Neuronal stem cell (in vitro differentiated cells): ENCODE results near the gene C10orf95.
A peak's percentile ranks its signal among the peaks of the same experiment; 100 is the strongest.

Experiments used
- DNase-seq: peaks from one replicate; pipeline ENCODE4 v3.0.0-alpha.2; 2013; ENCODE audit warnings: low spot score
- H2AFZ ChIP-seq: one replicate; pipeline ENCODE4 v1.6.1; 2013; ENCODE audit warnings: mild to moderate bottlenecking, low read length, inconsistent platforms
- H2AK5ac ChIP-seq: 2 replicates; pipeline ENCODE4 v1.6.1; 2013; ENCODE audit warnings: low read depth, mild to moderate bottlenecking, inconsistent platforms, low read length, moderate library complexity, mixed read lengths
- H2BK120ac ChIP-seq: 2 replicates; pipeline ENCODE4 v1.6.1; 2013; ENCODE audit warnings: low read depth, mild to moderate bottlenecking, inconsistent platforms, low read length, moderate library complexity, mixed read lengths
- H2BK12ac ChIP-seq: one replicate; pipeline ENCODE4 v1.6.1; 2013; ENCODE audit warnings: low read length, inconsistent platforms
- H2BK15ac ChIP-seq: 2 replicates; pipeline ENCODE4 v1.6.1; 2013; ENCODE audit warnings: mild to moderate bottlenecking, low read length, inconsistent platforms, mixed read lengths
- H2BK5ac ChIP-seq: one replicate; pipeline ENCODE4 v1.6.1; 2013; ENCODE audit warnings: inconsistent platforms, mild to moderate bottlenecking, low read length, moderate library complexity
- H3K14ac ChIP-seq: one replicate; pipeline ENCODE4 v1.6.1; 2013; ENCODE audit warnings: low read length, inconsistent platforms
- H3K18ac ChIP-seq: 2 replicates; pipeline ENCODE4 v1.6.1; 2013; ENCODE audit warnings: low read length, inconsistent platforms
- H3K23ac ChIP-seq: 2 replicates; pipeline ENCODE4 v1.6.1; 2013; ENCODE audit warnings: low read depth, mild to moderate bottlenecking, mixed read lengths, low read length, inconsistent platforms; ENCODE audit not compliant: poor library complexity
- H3K27ac ChIP-seq: replicated peaks from 3 replicates; pipeline ENCODE4 v1.5.1; 2013; ENCODE audit warnings: low read length, inconsistent platforms
- H3K27me3 ChIP-seq, 3 experiments: 2 replicates each; pipeline ENCODE4 v1.6.1; 2013; ENCODE audit warnings: low read length in 3 of 3, mild to moderate bottlenecking in 2 of 3, inconsistent platforms in 1 of 3, low read depth in 1 of 3, mixed read lengths in 1 of 3, moderate library complexity in 1 of 3; ENCODE audit not compliant: control insufficient read depth in 3 of 3, insufficient read depth in 3 of 3
- H3K36me3 ChIP-seq, 2 donors: replicated peaks in 1 of 2; 2 replicates each; pipeline ENCODE4 v1.6.1; 2013; ENCODE audit warnings: low read length in 2 of 2; ENCODE audit not compliant: control insufficient read depth in 2 of 2, insufficient read depth in 2 of 2
- H3K4ac ChIP-seq: 2 replicates; pipeline ENCODE4 v1.6.1; 2013; ENCODE audit warnings: inconsistent platforms, mild to moderate bottlenecking, low read length, moderate library complexity
- H3K4me1 ChIP-seq, 2 donors: 1 replicate in 1 of 2; 2 replicates in 1 of 2; pipeline ENCODE4 v1.6.1; 2013; ENCODE audit warnings: low read length in 2 of 2, low read depth in 1 of 2; ENCODE audit not compliant: control insufficient read depth in 2 of 2, insufficient read depth in 1 of 2
- H3K4me2 ChIP-seq: one replicate; pipeline ENCODE4 v1.6.1; 2013; ENCODE audit warnings: mild to moderate bottlenecking, low read length, inconsistent platforms; ENCODE audit not compliant: insufficient read depth, poor library complexity, severe bottlenecking
- H3K4me3 ChIP-seq, 2 donors: 2 replicates each; pipeline ENCODE4 v1.5.1; 2013; ENCODE audit warnings: low read length in 2 of 2, mild to moderate bottlenecking in 2 of 2, inconsistent platforms in 1 of 2, moderate library complexity in 1 of 2
- H3K79me1 ChIP-seq: one replicate; pipeline ENCODE4 v1.6.1; 2013; ENCODE audit warnings: low read depth, mild to moderate bottlenecking, inconsistent platforms, low read length, moderate library complexity
- H3K9ac ChIP-seq: one replicate; pipeline ENCODE4 v1.6.1; 2013; ENCODE audit warnings: mild to moderate bottlenecking, low read depth, low read length, inconsistent platforms; ENCODE audit not compliant: poor library complexity
- H3K9me3 ChIP-seq, 2 donors: replicated peaks in 1 of 2; 2 replicates each; pipeline versions ENCODE3 to v1.6.1; 2013; ENCODE audit warnings: low read length in 2 of 2, mild to moderate bottlenecking in 2 of 2, inconsistent platforms in 1 of 2, low read depth in 1 of 2, mixed read lengths in 1 of 2, moderate library complexity in 1 of 2; ENCODE audit not compliant: control insufficient read depth in 2 of 2, insufficient read depth in 1 of 2
- H4K8ac ChIP-seq: one replicate; pipeline ENCODE4 v1.6.1; 2013; ENCODE audit warnings: low read depth, mild to moderate bottlenecking, inconsistent platforms, low read length, moderate library complexity
- H4K91ac ChIP-seq: one replicate; pipeline ENCODE4 v1.6.1; 2013; ENCODE audit warnings: low read length, low read depth, mild to moderate bottlenecking, inconsistent platforms; ENCODE audit not compliant: poor library complexity
- WGBS, 2 donors: extraction: QIAGEN DNeasy Blood & Tissue Kit; methylation state at CpG; one replicate each; pipeline ENCODE4 v1.1.7; 2013; ENCODE audit warnings: missing lambda C conversion rate in 2 of 2, mixed read lengths in 1 of 2; ENCODE audit not compliant: insufficient read length in 2 of 2, insufficient replicate concordance in 1 of 2; ENCODE audit errors: extremely low coverage in 2 of 2; 5-methylcytosine and 5-hydroxymethylcytosine counted together

The C10orf95 gene

GRCh38 chr10:102410429-102411073, 40.8 kb downstream of the C10orf95 start:
- peak overlapping the region; percentile 41 for H4K91ac ChIP-seq
- H3K4me1 ChIP-seq = peaks cover 45 to 66% of the 10 kb centered on the region in 2 donors
- H4K8ac ChIP-seq = no peak overlapping the region
- peak overlapping the region; percentile 82 for H3K23ac ChIP-seq
- H3K18ac ChIP-seq = peak overlapping the region; percentile 89
- H2BK12ac ChIP-seq = peak overlapping the region; percentile 79
- H2AFZ ChIP-seq = no peak overlapping the region
- no CpG with 5 or more reads among the region's 48 CpGs for WGBS, 2 donors
- no peak overlapping the region for H3K4ac ChIP-seq
- H3K14ac ChIP-seq = peak overlapping the region; percentile 12
- H3K9me3 ChIP-seq = peaks cover 0 to 9% of the 10 kb centered on the region in 2 donors
- H3K27ac ChIP-seq = no peak overlapping the region
- peaks cover 0 to 17% of the 10 kb centered on the region in 2 donors for H3K36me3 ChIP-seq
- no peaks in the 10 kb centered on the region for H3K79me1 ChIP-seq
- peak overlapping the region; percentile 69 for H2BK5ac ChIP-seq
- no peak overlapping the region for H2BK120ac ChIP-seq
- no peak overlapping the region for H2AK5ac ChIP-seq
- peak overlapping the region in 1 of 2 donors; percentile 64 for H3K4me3 ChIP-seq
- peaks cover 0 to 49% (median 22%) of the 10 kb centered on the region in 3 experiments for H3K27me3 ChIP-seq
- H3K9ac ChIP-seq = peak overlapping the region; percentile 53
- peak overlapping the region; percentile 67 for H3K4me2 ChIP-seq
- DNase-seq = no peak
- peak overlapping the region; percentile 78 for H2BK15ac ChIP-seq

- H3K23ac ChIP-seq = peak overlapping the region; percentile 20
- H3K14ac ChIP-seq = peak overlapping the region; percentile 10
Observed at GRCh38 chr10:102409604-102410428, 41.5 kb downstream of the C10orf95 start.

GRCh38 chr10:102408728-102409603, 42.4 kb downstream of the C10orf95 start:
- peak overlapping the region; percentile 78 for H2AFZ ChIP-seq
- peak overlapping the region; percentile 73 for H3K9ac ChIP-seq
- peaks cover 0 to 20% of the 10 kb centered on the region in 2 donors for H3K36me3 ChIP-seq
- peak overlapping the region; percentile 47 to 81 for H3K4me3 ChIP-seq
- no CpG with 5 or more reads among the region's 103 CpGs for WGBS, 2 donors
- H3K4me1 ChIP-seq = peaks cover 39 to 53% of the 10 kb centered on the region in 2 donors
- no peak overlapping the region for H2BK120ac ChIP-seq
- H4K8ac ChIP-seq = no peak overlapping the region
- H4K91ac ChIP-seq = no peak overlapping the region
- peak overlapping the region; percentile 20 for H3K23ac ChIP-seq
- H3K4ac ChIP-seq = no peak overlapping the region
- H3K27me3 ChIP-seq = peaks cover 0 to 49% (median 22%) of the 10 kb centered on the region in 3 experiments
- peak overlapping the region; percentile 78 for H3K4me2 ChIP-seq
- H3K9me3 ChIP-seq = peaks cover 0 to 9% of the 10 kb centered on the region in 2 donors
- peak overlapping the region; percentile 88 for H2BK15ac ChIP-seq
- peak overlapping the region; percentile 49 for H2AK5ac ChIP-seq
- no peak overlapping the region for H3K27ac ChIP-seq
- H2BK12ac ChIP-seq = no peak overlapping the region
- peak overlapping the region; percentile 78 for H3K18ac ChIP-seq
- H2BK5ac ChIP-seq = no peak overlapping the region
- no peak for DNase-seq
- no peaks in the 10 kb centered on the region for H3K79me1 ChIP-seq
- no peak overlapping the region for H3K14ac ChIP-seq

More at GRCh38 chr10:102409604-102410428, 41.5 kb downstream of the C10orf95 start:
- Histone ChIP-seq H3K36me3 (peaks cover 0 to 13% of the 10 kb centered on the region in 2 donors), H2BK5ac (peak overlapping the region; percentile 69), H3K9ac (peak overlapping the region; percentile 53), H2BK12ac (no peak overlapping the region), H3K9me3 (peaks cover 0 to 9% of the 10 kb centered on the region in 2 donors), H2BK15ac (peak overlapping the region; percentile 88), H2AK5ac (peak overlapping the region; percentile 49), H3K18ac (peak overlapping the region; percentile 86), H2BK120ac (no peak overlapping the region), H2AFZ (peak overlapping the region; percentile 78), H3K4me1 (peaks cover 44 to 62% of the 10 kb centered on the region in 2 donors), H4K8ac (no peak overlapping the region), H3K4ac (no peak overlapping the region), H4K91ac (no peak overlapping the region), H3K27me3 (peaks cover 0 to 49% (median 22%) of the 10 kb centered on the region in 3 experiments), H3K4me3 (peak overlapping the region; percentile 47 to 81), H3K4me2 (peak overlapping the region; percentile 78), H3K79me1 (no peaks in the 10 kb centered on the region), H3K27ac (no peak overlapping the region)
- WGBS, 2 donors = no CpG with 5 or more reads among the region's 24 CpGs
- no peak for DNase-seq
